Measurements from ENCODE around the gene GNL1.

GNL1 gene

GRCh38 chr6:30583921-30584320 is 27.6 kb upstream of the GNL1 start:
- H3K4me3 ChIP-seq (ENCODE audit: low read length) = no peak overlapping the region
- TF ChIP-seq CTCF (conservative IDR thresholded peaks at IDR 0.05; ENCODE audit: low read length) = no peak
- no peak for DNase-seq (ENCODE audit: low read depth)

DNA sequence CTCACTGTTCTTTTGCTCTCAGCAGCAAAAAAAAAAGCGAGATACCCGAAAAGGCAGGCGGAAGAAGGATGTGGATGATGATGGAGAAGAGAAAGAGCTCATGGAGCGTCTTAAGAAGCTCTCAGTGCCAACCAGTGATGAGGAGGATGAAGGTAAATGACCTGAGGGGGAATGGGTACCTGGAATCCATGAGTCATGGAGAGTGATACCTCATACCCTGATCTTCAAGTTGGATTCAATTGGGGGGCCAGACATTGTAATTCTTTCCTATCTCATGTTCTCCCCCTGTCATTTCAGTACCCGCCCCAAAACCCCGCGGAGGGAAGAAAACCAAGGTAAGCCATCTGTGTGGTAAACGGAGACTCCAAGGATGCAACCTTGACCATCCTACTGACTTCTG is 21.8 kb upstream of the GNL1 start:
- TF ChIP-seq CTCF (conservative IDR thresholded peaks at IDR 0.05; ENCODE audit: low read length) = no peak
- DNase-seq (ENCODE audit: low read depth) = no peak
- H3K4me3 ChIP-seq (ENCODE audit: low read length) = no peak overlapping the region

GRCh38 chr6:30573113-30573512 is 16.8 kb upstream of the GNL1 start:
- no peak for TF ChIP-seq CTCF (conservative IDR thresholded peaks at IDR 0.05; ENCODE audit: low read length)
- no peak overlapping the region for H3K4me3 ChIP-seq (ENCODE audit: low read length)
- DNase-seq (ENCODE audit: low read depth) = no peak

- no peak for TF ChIP-seq CTCF (conservative IDR thresholded peaks at IDR 0.05; ENCODE audit: low read length)
These were observed 15.9 kb upstream of the GNL1 start for GRCh38 chr6:30572148-30572547.

GRCh38 chr6:30571762-30572082 is 15.4 kb upstream of the GNL1 start:
- peak overlapping the region; percentile 98 for H3K4me3 ChIP-seq (ENCODE audit: low read length)
- TF ChIP-seq CTCF (conservative IDR thresholded peaks at IDR 0.05; ENCODE audit: low read length) = no peak
- DNase-seq (ENCODE audit: low read depth) = no peak

More at GRCh38 chr6:30572148-30572547, 15.9 kb upstream of the GNL1 start:
- DNase-seq (ENCODE audit: low read depth) = no peak
- peak overlapping the region; percentile 98 for H3K4me3 ChIP-seq (ENCODE audit: low read length)

DNA sequence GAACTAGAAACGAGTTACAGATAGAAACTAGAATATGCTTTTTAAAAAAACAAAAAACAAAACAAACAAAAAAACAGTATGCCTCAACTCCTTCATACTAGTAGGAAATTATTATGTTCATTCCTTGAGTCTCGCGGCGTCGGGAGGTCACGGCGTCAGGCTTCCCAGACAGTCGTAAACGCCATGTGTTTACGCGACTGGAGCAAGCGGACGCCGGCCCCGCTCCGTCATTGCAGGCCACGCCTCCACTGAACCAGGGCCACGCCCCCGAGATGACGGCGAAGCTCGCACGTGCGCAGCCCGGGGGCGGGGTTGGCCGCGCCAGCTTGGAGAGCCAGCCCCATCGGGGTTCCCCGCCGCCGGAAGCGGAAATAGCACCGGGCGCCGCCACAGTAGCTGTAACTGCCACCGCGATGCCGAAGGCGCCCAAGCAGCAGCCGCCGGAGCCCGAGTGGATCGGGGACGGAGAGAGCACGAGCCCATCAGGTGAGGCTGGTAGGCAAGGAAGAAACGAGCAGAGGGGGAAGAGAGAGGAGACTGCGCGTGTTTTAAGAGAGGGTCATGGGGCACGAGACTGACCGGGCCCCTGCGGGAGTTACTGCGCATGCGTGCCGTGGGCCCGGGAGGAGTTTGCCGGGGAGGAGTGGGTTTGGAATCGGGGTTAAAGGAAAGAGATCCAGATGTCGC is 14.9 kb upstream of the GNL1 start, which contains the start of gene ABCF1:
TSS of gene ABCF1 (plus strand) at position 368 of the 687 bp plus-strand sequence. CDS start at position 414, 46 bp downstream.
- peak within 1 kb of the TSS; percentile 98 for H3K4me3 ChIP-seq (ENCODE audit: low read length)
- no peak for TF ChIP-seq CTCF (conservative IDR thresholded peaks at IDR 0.05; ENCODE audit: low read length)
- peak; percentile 95 for DNase-seq (ENCODE audit: low read depth)

- peak; percentile 13 for DNase-seq (ENCODE audit: low read depth)
- TF ChIP-seq CTCF (conservative IDR thresholded peaks at IDR 0.05; ENCODE audit: low read length) = no peak
- H3K4me3 ChIP-seq (ENCODE audit: low read length) = peak overlapping the region; percentile 87
These were observed 14.4 kb upstream of the GNL1 start for GRCh38 chr6:30570740-30571074.

All from AG10803 (cell line).